LNCAP (cell line): Measurements from ENCODE around the gene RHBDL3.

Experiments
- TF ChIP-seq, protein P1 (sequence below): fragments of 450-650 bp; IDR thresholded peaks from 2 replicates; pipeline ENCODE4 v1.5.1; 2017; ENCODE audit warnings: mild to moderate bottlenecking

Gene RHBDL3

DNA sequence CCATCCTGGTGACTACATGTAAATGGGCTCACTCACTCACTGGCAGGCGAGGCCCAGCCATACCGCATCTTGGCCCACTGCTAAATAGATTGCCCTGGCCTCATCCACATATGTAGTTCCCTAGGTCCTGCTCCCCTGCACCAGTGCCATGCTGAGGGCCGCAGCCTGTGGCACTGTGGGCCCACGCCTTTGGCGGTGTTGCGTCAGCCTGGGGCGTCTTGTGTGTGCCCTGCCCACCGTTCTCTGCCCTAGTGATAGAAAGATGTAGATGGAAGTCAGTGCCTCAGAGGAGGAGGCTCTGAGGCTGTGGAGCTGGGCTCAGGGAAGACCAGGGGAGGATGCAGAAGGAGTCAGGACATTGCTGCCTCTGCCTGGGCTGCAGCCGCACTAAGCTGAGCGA, 57.4 kb downstream of the RHBDL3 start:
- TF ChIP-seq, protein P1, sequence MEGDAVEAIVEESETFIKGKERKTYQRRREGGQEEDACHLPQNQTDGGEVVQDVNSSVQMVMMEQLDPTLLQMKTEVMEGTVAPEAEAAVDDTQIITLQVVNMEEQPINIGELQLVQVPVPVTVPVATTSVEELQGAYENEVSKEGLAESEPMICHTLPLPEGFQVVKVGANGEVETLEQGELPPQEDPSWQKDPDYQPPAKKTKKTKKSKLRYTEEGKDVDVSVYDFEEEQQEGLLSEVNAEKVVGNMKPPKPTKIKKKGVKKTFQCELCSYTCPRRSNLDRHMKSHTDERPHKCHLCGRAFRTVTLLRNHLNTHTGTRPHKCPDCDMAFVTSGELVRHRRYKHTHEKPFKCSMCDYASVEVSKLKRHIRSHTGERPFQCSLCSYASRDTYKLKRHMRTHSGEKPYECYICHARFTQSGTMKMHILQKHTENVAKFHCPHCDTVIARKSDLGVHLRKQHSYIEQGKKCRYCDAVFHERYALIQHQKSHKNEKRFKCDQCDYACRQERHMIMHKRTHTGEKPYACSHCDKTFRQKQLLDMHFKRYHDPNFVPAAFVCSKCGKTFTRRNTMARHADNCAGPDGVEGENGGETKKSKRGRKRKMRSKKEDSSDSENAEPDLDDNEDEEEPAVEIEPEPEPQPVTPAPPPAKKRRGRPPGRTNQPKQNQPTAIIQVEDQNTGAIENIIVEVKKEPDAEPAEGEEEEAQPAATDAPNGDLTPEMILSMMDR = no peak

DNA sequence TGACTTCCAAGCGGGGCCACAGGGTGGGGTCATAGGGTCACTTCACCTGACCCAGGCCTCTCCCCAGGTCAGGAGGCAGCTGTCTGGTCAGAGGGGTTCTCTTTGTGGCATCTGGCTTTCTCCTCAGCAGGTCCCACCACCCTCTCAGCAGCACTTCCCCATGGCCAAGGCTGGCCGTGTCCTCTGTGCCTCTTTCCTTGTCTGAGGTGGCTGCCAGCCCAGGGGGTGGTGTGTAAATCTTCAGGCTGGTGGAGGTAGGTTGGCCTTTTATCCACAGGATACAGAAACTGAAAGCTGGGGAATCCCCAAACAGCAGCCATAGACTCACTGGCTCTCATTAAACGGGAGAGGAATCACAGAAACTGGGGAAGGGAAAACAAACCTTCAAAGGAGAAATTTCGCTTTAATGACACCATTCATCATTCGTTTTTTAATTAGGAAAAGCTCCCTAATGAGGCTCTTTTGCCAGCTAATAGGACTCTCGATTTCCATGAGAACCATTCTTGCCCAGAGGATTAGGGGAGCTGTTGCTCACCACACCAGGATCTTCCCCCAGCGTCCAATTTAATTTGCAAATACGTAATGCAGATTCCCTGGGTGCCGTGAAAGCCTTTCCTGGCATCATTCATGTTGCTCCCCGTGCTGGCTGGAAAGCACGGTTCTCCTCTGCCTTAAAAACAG, 58.3 kb downstream of the RHBDL3 start:
- TF ChIP-seq, protein P1 = no peak

DNA sequence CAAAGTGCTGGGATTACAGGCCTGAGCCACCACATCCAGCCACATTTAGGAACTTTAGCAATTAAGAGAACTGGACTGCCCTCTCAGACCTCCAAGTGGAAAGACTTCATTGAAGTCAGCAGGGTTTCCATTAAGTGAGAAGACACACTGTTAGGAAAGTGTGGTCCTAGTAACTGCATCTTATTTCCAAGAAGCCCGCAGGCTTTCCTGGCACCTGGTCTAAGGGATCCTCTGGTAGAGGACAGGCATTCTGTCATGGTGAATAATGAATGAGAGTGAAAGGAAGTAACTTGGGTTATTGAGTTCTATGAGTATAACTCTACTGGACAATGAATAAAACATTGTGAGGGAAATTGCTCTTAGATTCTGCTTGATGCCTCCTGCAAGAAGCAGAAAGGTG, 62.3 kb downstream of the RHBDL3 start:
- TF ChIP-seq, protein P1 = no peak

DNA sequence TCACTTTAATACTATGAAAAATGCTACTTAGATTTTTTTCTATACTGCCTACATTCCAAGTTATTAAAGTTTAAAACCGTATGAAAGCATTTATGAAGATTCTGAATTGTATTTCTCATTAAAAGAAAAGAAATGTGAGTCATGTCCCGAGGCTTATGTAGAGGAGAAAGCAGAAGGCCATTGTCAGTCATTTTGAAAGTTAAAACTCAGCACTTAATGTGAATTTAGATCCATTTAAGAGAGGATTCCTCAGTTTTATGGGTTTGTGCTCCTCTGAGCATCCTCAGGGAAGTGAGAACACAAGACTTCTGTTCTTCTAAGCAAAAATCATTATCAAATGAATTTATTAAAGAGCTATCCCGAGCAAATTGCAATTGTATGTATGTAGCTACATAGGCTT, 64.5 kb downstream of the RHBDL3 start:
- TF ChIP-seq, protein P1 = no peak

DNA sequence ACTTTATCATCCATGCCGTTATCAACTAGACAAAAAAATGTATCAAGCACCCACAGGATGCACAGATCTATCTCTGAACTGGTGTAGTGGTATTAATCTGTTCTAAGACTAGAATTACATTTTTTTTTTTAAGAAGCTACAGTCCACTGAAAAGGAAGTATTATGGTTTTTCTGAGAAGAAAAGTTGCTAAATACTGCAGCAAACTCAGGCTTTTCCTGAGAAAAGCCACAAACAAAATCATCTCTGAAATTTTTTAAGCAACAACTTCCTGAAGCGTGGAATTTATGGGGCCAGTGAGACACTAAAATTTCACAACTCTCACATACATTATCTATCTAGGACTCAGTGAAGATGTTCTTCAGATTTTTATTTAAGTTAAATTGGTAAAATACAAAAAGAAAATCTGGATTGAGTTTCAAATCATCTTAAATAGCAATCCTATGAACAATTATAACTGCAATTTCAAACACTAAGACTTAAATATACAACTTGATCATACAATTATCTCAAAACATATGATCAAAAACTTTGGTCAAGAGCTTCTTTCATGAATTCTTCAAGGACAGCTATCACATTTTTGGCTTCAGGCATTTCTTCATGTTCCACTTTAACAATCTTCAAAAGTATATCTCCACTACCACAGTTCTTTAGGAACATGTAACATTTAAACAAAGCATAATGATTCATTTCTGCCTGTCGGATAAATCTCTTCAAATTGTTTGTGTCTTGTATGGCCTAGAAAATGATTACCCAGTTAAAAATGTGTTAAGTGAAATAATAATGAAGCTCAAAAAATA, 65.8 kb downstream of the RHBDL3 start:
- TF ChIP-seq, protein P1 = no peak

DNA sequence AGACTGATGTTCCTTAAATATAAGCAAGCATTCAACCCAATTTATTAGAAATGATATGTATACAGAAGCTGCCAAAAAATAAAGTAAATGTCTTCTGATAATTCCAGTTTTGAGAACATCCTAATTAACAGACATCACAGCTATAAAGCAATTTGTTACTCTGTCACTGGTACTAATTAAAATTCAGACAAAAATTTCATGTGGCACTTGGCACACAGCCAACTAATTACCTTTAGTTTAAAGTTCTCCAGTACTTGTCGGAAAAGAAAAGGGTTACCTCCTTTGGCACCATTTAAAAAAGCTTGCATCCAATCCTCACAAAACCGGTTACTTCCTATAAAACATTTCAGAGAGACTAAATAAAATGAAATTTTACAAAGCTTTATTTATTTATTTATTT, 67.6 kb downstream of the RHBDL3 start:
- TF ChIP-seq, protein P1 = no peak

DNA sequence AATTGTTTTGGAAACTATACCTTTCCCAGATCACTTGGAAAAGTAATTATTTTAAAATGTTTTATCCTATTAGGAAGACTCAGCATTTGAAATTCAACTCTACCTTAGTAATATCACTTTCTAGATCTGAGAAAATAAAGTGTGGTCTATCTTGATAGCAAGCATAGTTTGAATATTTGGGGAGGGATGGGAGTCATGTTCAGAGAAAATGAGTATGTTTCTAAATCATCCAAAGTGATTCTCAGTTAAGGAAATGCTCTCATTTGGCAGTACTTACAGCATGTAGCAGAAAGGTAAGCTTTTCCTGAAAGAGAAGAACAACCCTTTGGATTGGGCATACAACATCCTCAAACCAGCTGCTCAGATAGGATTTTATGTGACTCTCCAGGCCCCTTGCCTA, 69.4 kb downstream of the RHBDL3 start:
- TF ChIP-seq, protein P1 = no peak
